ENCODE data around the gene GUCY2C.
A peak's percentile ranks its signal among the peaks of the same experiment; 100 is the strongest.

GUCY2C gene

DNA sequence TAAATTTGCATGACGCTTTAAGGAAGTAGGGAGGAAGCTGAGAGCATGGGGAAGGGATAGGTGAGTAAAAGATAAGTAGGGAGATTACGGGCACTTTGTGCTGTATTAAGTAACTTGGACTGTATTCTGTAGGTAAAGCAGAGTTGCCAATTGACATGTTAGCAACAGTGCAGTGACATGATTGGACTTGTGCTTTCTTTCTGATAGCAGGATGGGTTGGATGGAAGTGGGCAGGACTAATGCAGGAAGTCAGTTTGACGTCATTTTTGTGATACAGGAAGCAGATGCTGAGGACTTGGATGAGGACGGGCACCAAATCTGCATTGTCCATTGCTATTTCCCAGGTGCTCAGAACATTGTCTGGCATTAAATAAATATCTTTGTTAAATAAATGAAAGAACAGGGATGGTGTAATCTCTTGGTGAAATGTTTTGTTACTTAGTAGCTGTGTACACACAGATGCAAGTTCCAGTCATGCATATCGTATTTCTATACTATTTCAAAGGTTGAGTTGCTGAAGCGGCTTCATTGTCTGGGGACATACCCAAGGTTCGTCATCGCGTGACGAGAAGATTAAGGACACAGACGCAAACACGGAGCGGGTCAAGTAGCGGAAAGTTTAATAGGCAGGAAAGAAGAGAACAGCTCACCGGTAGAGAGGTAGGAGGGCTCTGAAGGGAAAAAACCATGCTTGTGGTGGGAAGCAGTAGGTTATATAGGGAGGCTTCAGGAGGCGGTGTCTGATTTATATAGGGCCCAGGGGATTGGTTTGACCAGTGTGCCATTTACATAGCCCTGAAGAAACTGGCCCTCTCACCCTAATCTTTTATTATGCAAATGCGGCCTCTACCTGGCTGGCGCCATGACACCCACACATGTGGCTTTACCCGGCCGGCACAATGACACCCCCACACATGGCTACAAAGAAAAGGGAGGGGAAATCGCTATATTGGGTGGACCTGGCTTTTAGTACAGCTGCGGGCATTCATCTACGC, 30.7 kb downstream of the GUCY2C start:
- no peak overlapping the region for H3K27ac ChIP-seq (ENCODE audit: low read depth, low read length, poor library complexity, severe bottlenecking)
- no peaks in the 10 kb centered on the region for H3F3A ChIP-seq (ENCODE audit: insufficient read depth, low read length)
- peaks cover 20% of the 10 kb centered on the region for H3K4me1 ChIP-seq (ENCODE audit: insufficient read depth, low read length, severe bottlenecking)
- peak overlapping the region; percentile 91 for H2AFZ ChIP-seq (ENCODE audit: low read length)
- H3K79me2 ChIP-seq (ENCODE audit: insufficient read depth, low read length), result no peaks in the 10 kb centered on the region
- no peaks in the 10 kb centered on the region for H4K20me1 ChIP-seq (ENCODE audit: insufficient read depth, low read length)
- no peaks in the 10 kb centered on the region for H3K9me2 ChIP-seq (ENCODE audit: low read depth, low read length)
- peak overlapping the region; percentile 6 for H3K4me3 ChIP-seq (ENCODE audit: low read depth, low read length, poor library complexity, severe bottlenecking)
- H3K36me3 ChIP-seq (ENCODE audit: insufficient read depth, low read length), result no peaks in the 10 kb centered on the region; the same call in 1 of the 2 replicates
- no peaks in the 10 kb centered on the region for H3K9me3 ChIP-seq (ENCODE audit: low read length)
- peak overlapping the region; percentile 40 for H3K4me2 ChIP-seq (ENCODE audit: low read length)
- no peak overlapping the region for H3K9ac ChIP-seq (ENCODE audit: low read length)
- TF ChIP-seq, protein P1, sequence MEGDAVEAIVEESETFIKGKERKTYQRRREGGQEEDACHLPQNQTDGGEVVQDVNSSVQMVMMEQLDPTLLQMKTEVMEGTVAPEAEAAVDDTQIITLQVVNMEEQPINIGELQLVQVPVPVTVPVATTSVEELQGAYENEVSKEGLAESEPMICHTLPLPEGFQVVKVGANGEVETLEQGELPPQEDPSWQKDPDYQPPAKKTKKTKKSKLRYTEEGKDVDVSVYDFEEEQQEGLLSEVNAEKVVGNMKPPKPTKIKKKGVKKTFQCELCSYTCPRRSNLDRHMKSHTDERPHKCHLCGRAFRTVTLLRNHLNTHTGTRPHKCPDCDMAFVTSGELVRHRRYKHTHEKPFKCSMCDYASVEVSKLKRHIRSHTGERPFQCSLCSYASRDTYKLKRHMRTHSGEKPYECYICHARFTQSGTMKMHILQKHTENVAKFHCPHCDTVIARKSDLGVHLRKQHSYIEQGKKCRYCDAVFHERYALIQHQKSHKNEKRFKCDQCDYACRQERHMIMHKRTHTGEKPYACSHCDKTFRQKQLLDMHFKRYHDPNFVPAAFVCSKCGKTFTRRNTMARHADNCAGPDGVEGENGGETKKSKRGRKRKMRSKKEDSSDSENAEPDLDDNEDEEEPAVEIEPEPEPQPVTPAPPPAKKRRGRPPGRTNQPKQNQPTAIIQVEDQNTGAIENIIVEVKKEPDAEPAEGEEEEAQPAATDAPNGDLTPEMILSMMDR (IDR thresholded peaks at IDR 0.05; ENCODE audit: low read length), result no peak
- no peak for TF ChIP-seq EZH2 (IDR thresholded peaks at IDR 0.05; ENCODE audit: borderline replicate concordance, low read length)
- no peaks in the 10 kb centered on the region for H3K27me3 ChIP-seq (ENCODE audit: insufficient read depth, low read length)

GRCh38 chr12:14664434-14665023, 31.9 kb downstream of the GUCY2C start:
- H3K27me3 ChIP-seq (ENCODE audit: insufficient read depth, low read length), result no peaks in the 10 kb centered on the region
- no peaks in the 10 kb centered on the region for H3K9me2 ChIP-seq (ENCODE audit: low read depth, low read length)
- H2AFZ ChIP-seq (ENCODE audit: low read length), result no peak overlapping the region
- H3K4me1 ChIP-seq (ENCODE audit: insufficient read depth, low read length, severe bottlenecking), result peaks cover 20% of the 10 kb centered on the region
- no peaks in the 10 kb centered on the region for H3K79me2 ChIP-seq (ENCODE audit: insufficient read depth, low read length)
- no peaks in the 10 kb centered on the region for H3F3A ChIP-seq (ENCODE audit: insufficient read depth, low read length)
- no peaks in the 10 kb centered on the region; the same call in 1 of the 2 replicates for H3K36me3 ChIP-seq (ENCODE audit: insufficient read depth, low read length)
- no peak overlapping the region for H3K4me3 ChIP-seq (ENCODE audit: low read depth, low read length, poor library complexity, severe bottlenecking)
- H3K27ac ChIP-seq (ENCODE audit: low read depth, low read length, poor library complexity, severe bottlenecking), result no peak overlapping the region
- H3K4me2 ChIP-seq (ENCODE audit: low read length), result no peak overlapping the region
- H3K9ac ChIP-seq (ENCODE audit: low read length), result no peak overlapping the region
- no peaks in the 10 kb centered on the region for H4K20me1 ChIP-seq (ENCODE audit: insufficient read depth, low read length)
- no peaks in the 10 kb centered on the region for H3K9me3 ChIP-seq (ENCODE audit: low read length)
- TF ChIP-seq, protein P1 (IDR thresholded peaks at IDR 0.05; ENCODE audit: low read length), result peak; percentile 71
- TF ChIP-seq EZH2 (IDR thresholded peaks at IDR 0.05; ENCODE audit: borderline replicate concordance, low read length), result no peak

GRCh38 chr12:14663002-14663401, 33.4 kb downstream of the GUCY2C start:
- Histone ChIP-seq H3K36me3 (ENCODE audit: insufficient read depth, low read length) (no peaks in the 10 kb centered on the region; the same call in 1 of the 2 replicates), H3F3A (ENCODE audit: insufficient read depth, low read length) (no peaks in the 10 kb centered on the region), H3K4me3 (ENCODE audit: low read depth, low read length, poor library complexity, severe bottlenecking) (no peak overlapping the region), H3K79me2 (ENCODE audit: insufficient read depth, low read length) (no peaks in the 10 kb centered on the region), H3K27me3 (ENCODE audit: insufficient read depth, low read length) (no peaks in the 10 kb centered on the region), H3K9ac (ENCODE audit: low read length) (no peak overlapping the region), H3K9me2 (ENCODE audit: low read depth, low read length) (no peaks in the 10 kb centered on the region), H3K27ac (ENCODE audit: low read depth, low read length, poor library complexity, severe bottlenecking) (no peak overlapping the region), H3K9me3 (ENCODE audit: low read length) (no peaks in the 10 kb centered on the region), H2AFZ (ENCODE audit: low read length) (no peak overlapping the region), H3K4me1 (ENCODE audit: insufficient read depth, low read length, severe bottlenecking) (peaks cover 20% of the 10 kb centered on the region), H4K20me1 (ENCODE audit: insufficient read depth, low read length) (no peaks in the 10 kb centered on the region), H3K4me2 (ENCODE audit: low read length) (no peak overlapping the region)
- TF ChIP-seq EZH2 (IDR thresholded peaks at IDR 0.05; ENCODE audit: borderline replicate concordance, low read length), result no peak
- TF ChIP-seq, protein P1 (IDR thresholded peaks at IDR 0.05; ENCODE audit: low read length), result no peak
